GM18867 (cell line): Measurements from ENCODE around the gene TEX44.
A peak's percentile ranks its signal among the peaks of the same experiment; 100 is the strongest.
"Not testable (repeated sequence)": the region's sequence is repeated elsewhere in the genome, so short reads cannot be mapped to it uniquely, and the experiment has no call there.

Experiments used
- ATAC-seq: cut with Tn5 transposase; IDR thresholded peaks from one replicate; pipeline ENCODE4 v1.9.1; 2021; ENCODE audit warnings: mild to moderate bottlenecking, moderate library complexity; ENCODE audit not compliant: unreplicated experiment

The TEX44 gene

DNA sequence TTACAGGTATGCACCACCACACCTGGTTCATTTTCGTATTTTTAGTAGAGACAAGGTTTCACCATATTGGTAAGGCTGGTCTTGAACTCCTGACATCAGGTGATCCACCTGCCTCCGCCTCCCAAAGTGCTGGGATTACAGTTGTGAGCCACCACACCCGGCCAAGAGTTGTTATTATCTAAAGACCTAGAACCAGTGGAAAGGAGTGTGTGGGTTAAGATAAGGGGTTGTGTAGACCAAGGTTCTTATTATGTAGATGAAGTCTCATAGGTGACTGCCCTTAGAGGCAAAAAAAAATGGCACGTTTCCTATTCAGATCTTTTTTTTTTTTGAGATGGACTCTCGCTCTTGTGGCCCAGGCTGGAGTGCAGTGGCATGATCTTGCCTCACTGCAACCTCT lies 21.7 kb upstream of the TEX44 start:
- not testable (repeated sequence) for ATAC-seq

- ATAC-seq, result no peak
Measured at GRCh38 chr2:231571661-231572191, 20.9 kb upstream of the TEX44 start.

- ATAC-seq, result no peak
Measured at GRCh38 chr2:231573096-231573495, 19.6 kb upstream of the TEX44 start.

GRCh38 chr2:231573698-231574421 lies 18.8 kb upstream of the TEX44 start:
- no peak for ATAC-seq

DNA sequence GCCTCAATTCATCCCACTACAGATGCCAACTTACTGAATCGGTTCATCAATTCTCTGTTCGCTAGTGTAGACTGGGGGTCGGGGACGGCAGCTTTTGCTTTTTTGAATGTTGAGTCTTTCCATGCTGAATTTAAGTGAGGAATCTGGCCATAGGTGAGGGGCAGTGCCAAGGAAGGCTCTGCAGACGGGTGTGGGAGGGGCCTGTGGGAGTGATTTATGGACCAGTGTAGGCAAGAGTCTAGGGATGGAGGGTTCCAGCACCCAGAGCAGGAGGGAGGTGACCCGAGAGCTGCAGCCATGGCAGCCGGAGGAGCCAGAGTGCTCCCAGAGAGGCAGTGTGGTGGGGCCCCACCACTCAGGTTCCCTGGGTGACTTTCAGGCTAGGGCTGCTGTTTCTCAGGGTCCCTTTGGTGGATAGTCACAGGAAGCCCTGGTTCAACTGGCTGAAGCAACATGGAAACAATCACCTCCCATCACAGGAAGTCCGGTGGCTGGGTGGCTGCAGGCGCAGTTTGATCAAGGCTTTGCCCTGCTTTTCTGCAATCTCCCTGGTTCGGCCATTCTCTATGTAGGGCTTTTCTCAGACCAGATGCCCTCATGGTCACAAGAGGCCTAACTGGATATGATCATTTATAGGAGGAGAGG lies 16.9 kb upstream of the TEX44 start:
- ATAC-seq, result no peak

- no peak for ATAC-seq
Measured at GRCh38 chr2:231576465-231576864, 16.2 kb upstream of the TEX44 start.

DNA sequence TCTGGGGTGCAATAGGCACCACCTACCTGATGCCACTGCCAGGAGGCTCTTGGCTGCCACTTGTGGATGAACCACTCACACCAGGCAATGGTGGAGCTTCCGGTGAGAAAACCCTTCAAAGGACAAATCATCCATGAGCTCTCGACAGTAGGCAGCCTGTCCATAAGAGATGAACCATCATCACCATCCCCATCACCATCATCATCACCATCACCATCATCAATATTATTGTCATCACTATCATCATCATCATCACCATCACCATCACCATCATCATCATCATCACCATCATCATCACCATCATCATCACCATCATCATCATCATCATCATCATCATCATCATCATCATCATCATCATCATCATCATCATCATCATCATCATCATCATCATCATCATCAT lies 14.0 kb upstream of the TEX44 start:
- not testable (repeated sequence) for ATAC-seq

DNA sequence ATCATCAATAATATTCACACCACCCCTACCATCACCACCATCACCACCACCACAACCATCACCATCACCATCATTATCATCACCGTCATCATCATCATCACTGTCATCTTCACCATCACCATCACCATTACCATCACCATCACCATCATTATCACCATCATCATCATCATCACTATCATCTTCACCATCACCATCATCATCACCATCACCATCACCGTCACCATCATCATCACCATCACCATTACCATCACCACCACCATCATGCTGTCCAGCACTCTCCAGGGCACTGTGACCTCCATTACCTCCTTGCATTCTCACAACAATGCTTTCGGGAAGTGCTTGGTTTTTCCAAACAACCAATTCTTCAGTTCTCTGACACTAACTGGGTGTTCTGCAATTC lies 13.1 kb upstream of the TEX44 start:
- no peak for ATAC-seq

- ATAC-seq, result no peak
Measured at GRCh38 chr2:231581328-231581727, 11.3 kb upstream of the TEX44 start.

GRCh38 chr2:231583982-231584381 lies 8.7 kb upstream of the TEX44 start:
- no peak for ATAC-seq

- ATAC-seq, result not testable (repeated sequence)
Measured at GRCh38 chr2:231587744-231588143, 4.9 kb upstream of the TEX44 start.

DNA sequence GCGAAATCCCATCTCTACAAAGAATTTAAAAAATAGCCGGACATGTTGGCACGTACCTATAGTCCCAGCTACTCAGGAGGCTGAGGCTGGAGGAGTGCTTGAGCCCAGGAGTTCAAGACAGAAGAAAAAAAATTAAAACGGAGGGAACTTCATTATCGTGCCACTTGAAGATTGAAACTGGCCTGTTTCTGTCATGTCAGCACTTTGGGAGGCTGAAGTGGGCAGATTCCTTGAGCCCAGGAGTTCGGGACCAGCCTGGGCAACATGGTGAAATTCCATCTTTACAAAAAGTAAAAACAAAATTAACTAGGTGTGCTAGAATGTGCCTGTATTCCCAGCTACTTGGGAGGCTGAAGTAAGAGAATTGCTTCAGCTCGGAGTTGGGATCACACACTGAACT lies 3.0 kb upstream of the TEX44 start:
- no peak for ATAC-seq

GRCh38 chr2:231590614-231591013 lies 2.0 kb upstream of the TEX44 start:
- ATAC-seq, result no peak

- ATAC-seq, result no peak
Measured at GRCh38 chr2:231593666-231594065, 1.0 kb downstream of the TEX44 start.

GRCh38 chr2:231597014-231597611 lies 4.4 kb downstream of the TEX44 start:
- peak; percentile 92 for ATAC-seq

GRCh38 chr2:231597627-231598026 lies 5.0 kb downstream of the TEX44 start:
- ATAC-seq, result no peak

DNA sequence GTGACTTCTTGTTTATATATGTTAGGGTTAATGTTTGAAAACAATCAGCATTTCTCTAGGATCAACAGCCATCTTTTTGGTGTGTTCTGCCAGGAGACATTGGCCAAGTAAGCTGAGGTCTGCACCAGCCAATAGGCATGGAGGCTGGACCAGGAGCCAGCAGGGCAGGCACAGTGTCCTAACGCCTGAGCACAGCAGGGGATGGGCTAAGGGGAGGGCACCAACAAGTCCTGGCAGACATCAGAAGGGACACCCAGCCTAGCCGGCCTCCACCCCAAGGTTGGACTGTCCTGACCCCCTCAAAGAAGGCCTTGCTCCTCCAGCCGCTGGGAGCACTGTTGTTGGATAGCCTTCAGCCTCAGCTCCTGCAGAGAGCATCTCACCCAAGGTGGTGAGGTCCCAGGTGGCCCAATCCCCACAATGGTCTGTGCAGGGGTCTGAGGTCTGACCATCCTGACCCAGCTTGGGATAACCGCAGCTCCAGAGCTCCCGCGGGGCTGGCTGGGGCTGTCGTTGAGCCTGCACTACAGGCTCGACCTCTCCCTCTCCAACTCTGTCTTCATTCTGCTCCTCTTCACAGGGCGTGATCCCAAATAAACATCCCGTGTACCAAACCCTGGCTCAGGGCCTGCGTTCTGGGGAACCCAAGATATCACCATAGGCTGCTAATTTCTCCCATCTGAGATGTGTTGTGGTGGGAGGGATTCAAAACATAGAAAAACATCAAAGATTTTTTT lies 8.1 kb downstream of the TEX44 start:
- ATAC-seq, result no peak

DNA sequence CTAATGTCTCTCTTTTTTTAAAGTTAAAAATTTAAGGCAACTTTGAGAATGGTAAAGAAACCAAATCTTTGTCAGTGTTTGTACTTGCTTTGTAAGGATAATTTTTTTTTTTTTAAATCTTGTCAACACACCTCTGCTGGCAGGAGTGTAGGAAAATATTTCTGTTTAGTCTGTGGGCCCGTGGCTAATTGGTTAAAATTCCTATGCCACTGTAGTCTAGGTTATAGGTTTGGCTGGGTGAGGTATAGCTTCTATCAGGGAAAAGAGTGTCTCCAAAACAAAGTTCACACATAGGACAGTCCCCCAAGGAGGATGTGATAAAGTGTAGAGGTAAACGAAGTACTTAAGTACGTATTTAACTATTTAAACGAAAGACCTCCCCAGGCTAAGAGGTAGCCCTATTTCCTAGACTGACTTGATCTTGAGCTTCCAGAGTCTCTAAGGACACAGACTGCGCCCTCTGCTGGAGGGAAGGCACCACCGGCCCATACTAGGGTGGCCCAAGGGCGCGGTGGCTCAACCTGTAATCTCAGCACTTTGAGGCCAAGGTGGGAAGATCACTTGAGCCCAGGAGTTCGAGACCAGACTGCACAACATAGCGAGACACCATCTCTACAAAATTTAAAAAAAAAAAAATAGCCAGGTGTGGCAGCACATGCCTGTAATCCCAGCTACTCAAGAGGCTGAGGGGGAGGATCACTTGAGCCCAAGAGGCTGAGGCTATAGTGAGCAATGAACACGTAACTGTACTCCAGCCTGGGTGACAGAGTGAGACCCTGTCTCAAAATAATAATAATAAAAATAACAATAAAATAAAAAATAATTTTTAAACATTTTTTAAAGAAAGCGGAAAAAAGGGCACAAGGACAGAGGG lies 8.9 kb downstream of the TEX44 start:
- peak; percentile 30 for ATAC-seq

GRCh38 chr2:231602859-231603467 lies 10.3 kb downstream of the TEX44 start:
- ATAC-seq, result no peak

DNA sequence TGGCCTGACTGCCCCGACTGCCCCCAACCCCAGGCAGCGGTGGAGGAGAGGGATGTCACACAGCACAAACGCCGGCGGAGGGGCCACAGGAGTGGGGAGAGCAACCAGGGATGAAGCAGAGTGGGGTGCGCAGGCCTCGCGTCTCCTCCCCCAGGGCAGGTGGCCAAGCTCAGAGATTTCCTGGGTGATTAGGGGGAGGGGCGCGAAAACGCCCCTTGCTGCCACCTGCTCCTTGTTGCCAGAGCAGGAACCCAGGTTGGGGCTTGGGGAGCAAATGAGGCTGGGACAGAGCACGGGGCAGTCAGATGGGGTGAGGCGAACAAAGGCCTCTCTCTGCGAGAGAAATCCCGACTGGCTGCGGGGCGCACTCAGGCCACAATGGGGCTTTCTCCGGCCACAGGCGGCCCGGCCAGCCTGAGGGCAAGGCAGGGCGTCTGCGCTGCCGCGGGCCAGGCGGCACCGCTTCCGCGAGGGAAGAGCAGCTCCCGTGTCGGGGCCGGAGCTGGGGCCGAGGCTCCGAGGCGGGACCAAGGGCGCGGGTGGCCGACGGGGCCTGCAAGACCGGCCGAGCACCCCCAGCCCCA lies 11.5 kb downstream of the TEX44 start:
- peak; percentile 39 for ATAC-seq
